ENCODE results near the gene TAS2R38.

DNA sequence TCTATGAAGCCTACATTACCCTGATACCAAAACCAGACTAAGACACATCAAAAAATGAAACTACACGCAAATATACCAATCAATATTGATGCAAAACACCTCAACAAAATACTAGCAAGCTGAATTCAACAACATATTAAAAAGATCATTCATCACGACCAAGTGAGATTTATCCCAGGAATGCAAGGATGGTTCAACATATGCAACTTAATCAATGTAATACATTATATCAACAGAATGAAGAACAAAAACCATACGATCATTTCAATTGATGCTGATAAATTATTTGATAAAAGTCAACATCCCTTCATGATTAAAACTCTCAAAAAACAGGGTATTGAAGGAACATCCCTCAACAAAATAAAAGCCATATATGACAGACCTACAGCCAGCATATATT is 32.5 kb downstream of the TAS2R38 start:
- TF ChIP-seq POLR2A (IDR thresholded peaks at IDR 0.05), result no peak
- TF ChIP-seq, protein P1, sequence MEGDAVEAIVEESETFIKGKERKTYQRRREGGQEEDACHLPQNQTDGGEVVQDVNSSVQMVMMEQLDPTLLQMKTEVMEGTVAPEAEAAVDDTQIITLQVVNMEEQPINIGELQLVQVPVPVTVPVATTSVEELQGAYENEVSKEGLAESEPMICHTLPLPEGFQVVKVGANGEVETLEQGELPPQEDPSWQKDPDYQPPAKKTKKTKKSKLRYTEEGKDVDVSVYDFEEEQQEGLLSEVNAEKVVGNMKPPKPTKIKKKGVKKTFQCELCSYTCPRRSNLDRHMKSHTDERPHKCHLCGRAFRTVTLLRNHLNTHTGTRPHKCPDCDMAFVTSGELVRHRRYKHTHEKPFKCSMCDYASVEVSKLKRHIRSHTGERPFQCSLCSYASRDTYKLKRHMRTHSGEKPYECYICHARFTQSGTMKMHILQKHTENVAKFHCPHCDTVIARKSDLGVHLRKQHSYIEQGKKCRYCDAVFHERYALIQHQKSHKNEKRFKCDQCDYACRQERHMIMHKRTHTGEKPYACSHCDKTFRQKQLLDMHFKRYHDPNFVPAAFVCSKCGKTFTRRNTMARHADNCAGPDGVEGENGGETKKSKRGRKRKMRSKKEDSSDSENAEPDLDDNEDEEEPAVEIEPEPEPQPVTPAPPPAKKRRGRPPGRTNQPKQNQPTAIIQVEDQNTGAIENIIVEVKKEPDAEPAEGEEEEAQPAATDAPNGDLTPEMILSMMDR (IDR thresholded peaks at IDR 0.05), result no peak
